GM23338 (cell line): ENCODE results near the gene TMEM179. TPM values are rescaled to one million over a fixed set of nuclear protein-coding genes. Genes with fewer than 3 reads are reported as not detected.

Source experiments
- ATAC-seq: fragments of 200-7000 bp; cut with Tn5 transposase; 3 replicates; pipeline ENCODE4 v1.9.1; 2020
- DNase-seq: peaks from one replicate; pipeline ENCODE4 v3.0.0-alpha.2; 2015; ENCODE audit warnings: low spot score
- H2AFZ ChIP-seq: fragments of 200-600 bp; sonication (generic); 2 replicates; pipeline ENCODE4 v1.8.0; 2016; ENCODE audit warnings: antibody characterized with exemption, mild to moderate bottlenecking, moderate library complexity
- H3F3A ChIP-seq: fragments of 200-600 bp; sonication (generic); replicated peaks from 2 replicates; pipeline ENCODE4 v1.8.0; 2017; ENCODE audit warnings: antibody characterized with exemption, mixed run types, low read depth
- H3K27ac ChIP-seq: fragments of 200-600 bp; sonication (generic); 2 replicates; pipeline ENCODE4 v1.6.1; 2016; ENCODE audit warnings: low read depth
- H3K27me3 ChIP-seq: fragments of 200-600 bp; sonication (generic); 2 replicates; pipeline ENCODE4 v1.8.0; 2016; ENCODE audit warnings: mild to moderate bottlenecking, mixed run types, moderate library complexity; ENCODE audit not compliant: insufficient read depth
- H3K36me3 ChIP-seq: fragments of 200-600 bp; sonication (generic); 2 replicates; pipeline ENCODE4 v1.8.0; 2016; ENCODE audit warnings: mild to moderate bottlenecking; ENCODE audit not compliant: insufficient read depth
- H3K4me1 ChIP-seq: fragments of 200-600 bp; sonication (generic); 2 replicates; pipeline ENCODE4 v1.8.0; 2016; ENCODE audit warnings: mild to moderate bottlenecking, moderate library complexity; ENCODE audit not compliant: insufficient read depth
- H3K4me2 ChIP-seq: fragments of 200-600 bp; sonication (generic); 2 replicates; pipeline ENCODE4 v1.7.1; 2017; ENCODE audit warnings: mixed run types
- H3K4me3 ChIP-seq: fragments of 200-600 bp; sonication (generic); 2 replicates; pipeline ENCODE4 v1.6.1; 2016; ENCODE audit warnings: mixed run types
- H3K79me2 ChIP-seq: fragments of 200-600 bp; sonication (generic); replicated peaks from 2 replicates; pipeline ENCODE4 v1.8.0; 2017; ENCODE audit warnings: mild to moderate bottlenecking; ENCODE audit not compliant: insufficient read depth
- H3K9me2 ChIP-seq: fragments of 200-600 bp; sonication (generic); 2 replicates; pipeline ENCODE4 v1.8.0; 2017; ENCODE audit not compliant: insufficient read depth
- H4K20me1 ChIP-seq: fragments of 200-600 bp; sonication (generic); replicated peaks from 2 replicates; pipeline ENCODE4 v1.8.0; 2017; ENCODE audit warnings: mild to moderate bottlenecking; ENCODE audit not compliant: insufficient read depth
- H3K27ac Mint-ChIP-seq: 2 replicates; pipeline ENCODE4 v1.8.0; 2020; ENCODE audit warnings: inconsistent platforms, mild to moderate bottlenecking, moderate library complexity, mixed read lengths
- H3K27me3 Mint-ChIP-seq: 3 replicates; pipeline ENCODE4 v1.8.0; 2022; ENCODE audit warnings: low read depth, mild to moderate bottlenecking, moderate library complexity, mixed read lengths, inconsistent platforms; ENCODE audit not compliant: insufficient read depth, poor library complexity
- H3K36me3 Mint-ChIP-seq: 3 replicates; pipeline ENCODE4 v1.8.0; 2021; ENCODE audit warnings: low read depth, mild to moderate bottlenecking, inconsistent platforms, moderate library complexity, mixed read lengths
- H3K4me1 Mint-ChIP-seq: 3 replicates; pipeline ENCODE4 v1.8.0; 2020; ENCODE audit warnings: mild to moderate bottlenecking, inconsistent platforms, mixed read lengths
- H3K4me3 Mint-ChIP-seq: 3 replicates; pipeline ENCODE4 v1.8.0; 2021; ENCODE audit warnings: moderate library complexity, mild to moderate bottlenecking, inconsistent platforms, mixed read lengths
- H3K9me3 Mint-ChIP-seq: 3 replicates; pipeline ENCODE4 v1.8.0; 2020; ENCODE audit warnings: moderate library complexity, mild to moderate bottlenecking, inconsistent platforms, mixed read lengths
- CREB1 ChIP-seq: fragments of 250-450 bp; sonication (Bioruptor Pico); IDR thresholded peaks from 2 replicates; pipeline ENCODE4 v1.5.0; 2020; ENCODE audit warnings: low read depth, mild to moderate bottlenecking, moderate library complexity
- ETS1 ChIP-seq: IDR thresholded peaks from 2 replicates; pipeline ENCODE4 v1.6.1; 2016; ENCODE audit warnings: antibody characterized with exemption
- EZH2 ChIP-seq: fragments of 200-600 bp; sonication (generic); IDR thresholded peaks from one replicate; pipeline ENCODE4 v1.8.0; 2017; ENCODE audit warnings: antibody characterized with exemption, mild to moderate bottlenecking, low read depth; ENCODE audit not compliant: unreplicated experiment
- EZH2phosphoT487 ChIP-seq: fragments of 200-600 bp; sonication (generic); IDR thresholded peaks from one replicate; pipeline ENCODE4 v1.8.1; 2018; ENCODE audit warnings: antibody characterized with exemption; ENCODE audit not compliant: unreplicated experiment
- JUNB ChIP-seq: IDR thresholded peaks from one replicate; pipeline ENCODE4 v1.6.1; 2016; ENCODE audit warnings: antibody characterized with exemption; ENCODE audit not compliant: unreplicated experiment
- REST ChIP-seq: IDR thresholded peaks from one replicate; pipeline ENCODE4 v1.6.1; 2018; ENCODE audit warnings: antibody characterized with exemption; ENCODE audit not compliant: unreplicated experiment
- ZNF114 ChIP-seq: fragments of 250-450 bp; sonication (Bioruptor Pico); IDR thresholded peaks from 2 replicates; pipeline ENCODE4 v1.5.0; 2020; ENCODE audit warnings: mild to moderate bottlenecking, moderate library complexity
- ZNF462 ChIP-seq: fragments of 250-450 bp; sonication (Bioruptor Pico); IDR thresholded peaks from 2 replicates; pipeline ENCODE4 v1.5.0; 2020; ENCODE audit warnings: mild to moderate bottlenecking, moderate library complexity
- long read RNA-seq: library from polyadenylated mRNA; unstranded; transcript quantifications from one replicate; pipeline ENCODE4 v2.0.0, GENCODE V29; 2020; ENCODE audit not compliant: unreplicated experiment
- polyA plus RNA-seq: library from polyadenylated mRNA; unstranded; fragments of >200 nt; fragmentation: Nextera tagmentation; extraction: Ambion mirVana; gene quantifications from 2 replicates; pipeline ENCODE4 v1.2.1, GENCODE V29; 2016
- total RNA-seq: library from RNA; depleted of rRNA; stranded (reverse); fragments of >200 nt; shearing (Covaris generic); gene quantifications from 2 replicates; pipeline ENCODE4 v1.2.3, GENCODE V29; 2014; rRNA removed

Gene TMEM179
- total RNA-seq, result 4.8 and 5.0 TPM in 2 replicates
- 1.0 and 2.2 TPM in 2 replicates for polyA plus RNA-seq
- long read RNA-seq, partial matches to known transcripts, result 0 of 1 reads
- long read RNA-seq, other reads (novel, unspliced or antisense), result 0 of 1 reads

- TF ChIP-seq JUNB, result no peak
- TF ChIP-seq CREB1, result peak; percentile 42; the same call in 1 of the 2 replicates
- TF ChIP-seq REST, result peak; percentile 84
- Histone ChIP-seq H3K4me3 (peak within 1 kb of the TSS; percentile 61), H3F3A (no peaks in the 10 kb centered on the region), H3K4me2 (peak within 1 kb of the TSS; percentile 87), H3K9me2 (0 out of 2 replicates have a peak, but pooled peaks cover 2% of the 10 kb centered on the region), H3K36me3 (no peaks in the 10 kb centered on the region), H3K27me3 (peaks cover 21% of the 10 kb centered on the region), H3K79me2 (no peaks in the 10 kb centered on the region), H4K20me1 (peaks cover 6% of the 10 kb centered on the region; the same call in 1 of the 2 replicates), H3K4me1 (peaks cover 10% of the 10 kb centered on the region; the same call in 1 of the 2 replicates), H3K27ac (no peak within 1 kb of the TSS), H2AFZ (peak within 1 kb of the TSS; percentile 92)
- peak; percentile 86 for DNase-seq
- Mint-ChIP-seq H3K4me3 (peak within 1 kb of the TSS; percentile 78), H3K9me3 (no peaks in the 10 kb centered on the region; the same call in 2 of the 3 replicates), H3K36me3 (no peaks in the 10 kb centered on the region; the same call in 2 of the 3 replicates), H3K27ac (no peak within 1 kb of the TSS), H3K4me1 (peaks cover 14% of the 10 kb centered on the region), H3K27me3 (peaks cover 25% of the 10 kb centered on the region)
- peak; percentile 84 for ATAC-seq
Measured at GRCh38 chr14:104604458-104605449, at the start of gene TMEM179. Gene TMEM179, minus strand, starts transcription at chr14:104604772. Its CDS starts 31 bp downstream, at chr14:104604741.

GRCh38 chr14:104654119-104654518 lies 49.5 kb upstream of the TMEM179 start:
- Histone ChIP-seq H3F3A (no peaks in the 10 kb centered on the region), H3K4me3 (no peak overlapping the region), H2AFZ (no peak overlapping the region), H3K9me2 (no peaks in the 10 kb centered on the region), H3K79me2 (no peaks in the 10 kb centered on the region), H3K27me3 (peaks cover 8% of the 10 kb centered on the region), H3K27ac (no peak overlapping the region), H3K36me3 (no peaks in the 10 kb centered on the region), H3K4me2 (no peak overlapping the region), H4K20me1 (no peaks in the 10 kb centered on the region), H3K4me1 (no peaks in the 10 kb centered on the region)
- H3K27me3 Mint-ChIP-seq, result peaks cover 18% of the 10 kb centered on the region
- peaks cover 20% of the 10 kb centered on the region for H3K36me3 Mint-ChIP-seq
- ATAC-seq, result no peak
- H3K27ac Mint-ChIP-seq, result no peak overlapping the region
- peaks cover 27% of the 10 kb centered on the region for H3K9me3 Mint-ChIP-seq
- H3K4me3 Mint-ChIP-seq, result no peak overlapping the region
- no peak for DNase-seq
- no peaks in the 10 kb centered on the region for H3K4me1 Mint-ChIP-seq
- TF ChIP-seq CREB1, result no peak
- TF ChIP-seq ZNF462, result no peak
- TF ChIP-seq ETS1, result no peak
- TF ChIP-seq JUNB, result no peak
- no peak for TF ChIP-seq EZH2phosphoT487
- no peak for TF ChIP-seq EZH2
- TF ChIP-seq ZNF114 (CRISPR knock-in tag), result no peak
